ENCODE measurements around the gene KIAA0753.

KIAA0753 gene

GRCh38 chr17:6651919-6652452 lies 11.5 kb upstream of the KIAA0753 start:
- Histone ChIP-seq H3K79me2 (ENCODE audit: low read length) (peaks cover 38% of the 10 kb centered on the region), H3K36me3 (replicated peaks; ENCODE audit: insufficient read depth, low read length) (no peaks in the 10 kb centered on the region), H3K9ac (ENCODE audit: low read length) (peak overlapping the region; percentile 94; the same call in 1 of the 2 replicates), H3K27me3 (replicated peaks; ENCODE audit: insufficient read depth, low read length) (peaks cover 5% of the 10 kb centered on the region), H3K9me2 (replicated peaks; ENCODE audit: insufficient read depth, low read length) (no peaks in the 10 kb centered on the region), H2AFZ (ENCODE audit: low read length) (peak overlapping the region; percentile 86), H3K9me3 (replicated peaks; ENCODE audit: insufficient read depth, low read length) (no peaks in the 10 kb centered on the region), H4K20me1 (ENCODE audit: insufficient read depth, low read length) (0 out of 2 replicates have a peak, but pooled peaks cover 5% of the 10 kb centered on the region), H3K4me2 (ENCODE audit: low read depth, low read length) (peak overlapping the region; percentile 97), H3K27ac (ENCODE audit: low read length) (peak overlapping the region; percentile 11; the same call in 1 of the 2 replicates), H3F3A (ENCODE audit: insufficient read depth, low read length) (peaks cover 7% of the 10 kb centered on the region), H3K4me3 (ENCODE audit: low read length) (peak overlapping the region; percentile 83), H3K4me1 (ENCODE audit: low read length) (peaks cover 13% of the 10 kb centered on the region)
- no peak for DNase-seq
- no peak for TF ChIP-seq CTCF (IDR thresholded peaks at IDR 0.05; ENCODE audit: low read length)
- no peak for TF ChIP-seq EZH2 (optimal IDR thresholded peaks at IDR 0.05; ENCODE audit: low read depth, low read length)
- no peak for TF ChIP-seq EZH2phosphoT487 (IDR thresholded peaks at IDR 0.05; ENCODE audit: low read length)

- DNase-seq, result peak; percentile 94
- Histone ChIP-seq H3K36me3 (replicated peaks; ENCODE audit: insufficient read depth, low read length) (no peaks in the 10 kb centered on the region), H2AFZ (ENCODE audit: low read length) (peak within 1 kb of the TSS; percentile 86), H3F3A (ENCODE audit: insufficient read depth, low read length) (peaks cover 7% of the 10 kb centered on the region), H3K9ac (ENCODE audit: low read length) (peak within 1 kb of the TSS; percentile 94), H3K9me2 (replicated peaks; ENCODE audit: insufficient read depth, low read length) (no peaks in the 10 kb centered on the region), H3K27ac (ENCODE audit: low read length) (peak within 1 kb of the TSS; percentile 92), H4K20me1 (ENCODE audit: insufficient read depth, low read length) (0 out of 2 replicates have a peak, but pooled peaks cover 5% of the 10 kb centered on the region), H3K27me3 (replicated peaks; ENCODE audit: insufficient read depth, low read length) (peaks cover 5% of the 10 kb centered on the region), H3K9me3 (replicated peaks; ENCODE audit: insufficient read depth, low read length) (no peaks in the 10 kb centered on the region), H3K4me3 (ENCODE audit: low read length) (peak within 1 kb of the TSS; percentile 83), H3K79me2 (ENCODE audit: low read length) (peaks cover 43% of the 10 kb centered on the region), H3K4me2 (ENCODE audit: low read depth, low read length) (peak within 1 kb of the TSS; percentile 97), H3K4me1 (ENCODE audit: low read length) (peaks cover 13% of the 10 kb centered on the region)
- TF ChIP-seq CTCF (IDR thresholded peaks at IDR 0.05; ENCODE audit: low read length) (no peak), EZH2phosphoT487 (IDR thresholded peaks at IDR 0.05; ENCODE audit: low read length) (no peak), EZH2 (optimal IDR thresholded peaks at IDR 0.05; ENCODE audit: low read depth, low read length) (no peak)
Observed at GRCh38 chr17:6651354-6651918, 10.9 kb upstream of the KIAA0753 start, which contains the start of the genes C17orf100 and MED31. Gene C17orf100, plus strand, starts transcription at chr17:6651762. Its CDS starts 152 bp downstream, at chr17:6651914. Gene MED31, minus strand, starts transcription at chr17:6651605. Its CDS starts 77 bp downstream, at chr17:6651528.

- Histone ChIP-seq H3K9ac (ENCODE audit: low read length) (no peak overlapping the region), H3K4me2 (ENCODE audit: low read depth, low read length) (no peak overlapping the region), H3K4me1 (ENCODE audit: low read length) (peaks cover 13% of the 10 kb centered on the region), H3K27me3 (replicated peaks; ENCODE audit: insufficient read depth, low read length) (no peaks in the 10 kb centered on the region), H4K20me1 (ENCODE audit: insufficient read depth, low read length) (0 out of 2 replicates have a peak, but pooled peaks cover 5% of the 10 kb centered on the region), H3F3A (ENCODE audit: insufficient read depth, low read length) (peaks cover 7% of the 10 kb centered on the region), H3K9me3 (replicated peaks; ENCODE audit: insufficient read depth, low read length) (no peaks in the 10 kb centered on the region), H2AFZ (ENCODE audit: low read length) (no peak overlapping the region), H3K36me3 (replicated peaks; ENCODE audit: insufficient read depth, low read length) (no peaks in the 10 kb centered on the region), H3K9me2 (replicated peaks; ENCODE audit: insufficient read depth, low read length) (no peaks in the 10 kb centered on the region), H3K79me2 (ENCODE audit: low read length) (peaks cover 70% of the 10 kb centered on the region), H3K27ac (ENCODE audit: low read length) (no peak overlapping the region), H3K4me3 (ENCODE audit: low read length) (no peak overlapping the region)
- no peak for TF ChIP-seq EZH2 (optimal IDR thresholded peaks at IDR 0.05; ENCODE audit: low read depth, low read length)
- peak; percentile 46 for TF ChIP-seq CTCF (IDR thresholded peaks at IDR 0.05; ENCODE audit: low read length)
- no peak for TF ChIP-seq EZH2phosphoT487 (IDR thresholded peaks at IDR 0.05; ENCODE audit: low read length)
- peak; percentile 19 for DNase-seq
Observed at GRCh38 chr17:6648181-6648580, 7.7 kb upstream of the KIAA0753 start.

Data from MM.1S (cell line).